Neuronal stem cell (in vitro differentiated cells): Measurements from ENCODE around the gene LY6G5C.
A peak's percentile ranks its signal among the peaks of the same experiment; 100 is the strongest.

Experiments used
- DNase-seq: peaks from one replicate; pipeline ENCODE4 v3.0.0-alpha.2; 2013; ENCODE audit warnings: low spot score
- H2AFZ ChIP-seq: one replicate; pipeline ENCODE4 v1.6.1; 2013; ENCODE audit warnings: mild to moderate bottlenecking, low read length, inconsistent platforms
- H2AK5ac ChIP-seq: 2 replicates; pipeline ENCODE4 v1.6.1; 2013; ENCODE audit warnings: low read depth, mild to moderate bottlenecking, inconsistent platforms, low read length, moderate library complexity, mixed read lengths
- H2BK120ac ChIP-seq: 2 replicates; pipeline ENCODE4 v1.6.1; 2013; ENCODE audit warnings: low read depth, mild to moderate bottlenecking, inconsistent platforms, low read length, moderate library complexity, mixed read lengths
- H2BK12ac ChIP-seq: one replicate; pipeline ENCODE4 v1.6.1; 2013; ENCODE audit warnings: low read length, inconsistent platforms
- H2BK15ac ChIP-seq: 2 replicates; pipeline ENCODE4 v1.6.1; 2013; ENCODE audit warnings: mild to moderate bottlenecking, low read length, inconsistent platforms, mixed read lengths
- H2BK5ac ChIP-seq: one replicate; pipeline ENCODE4 v1.6.1; 2013; ENCODE audit warnings: inconsistent platforms, mild to moderate bottlenecking, low read length, moderate library complexity
- H3K14ac ChIP-seq: one replicate; pipeline ENCODE4 v1.6.1; 2013; ENCODE audit warnings: low read length, inconsistent platforms
- H3K18ac ChIP-seq: 2 replicates; pipeline ENCODE4 v1.6.1; 2013; ENCODE audit warnings: low read length, inconsistent platforms
- H3K23ac ChIP-seq: 2 replicates; pipeline ENCODE4 v1.6.1; 2013; ENCODE audit warnings: low read depth, mild to moderate bottlenecking, mixed read lengths, low read length, inconsistent platforms; ENCODE audit not compliant: poor library complexity
- H3K27ac ChIP-seq: replicated peaks from 3 replicates; pipeline ENCODE4 v1.5.1; 2013; ENCODE audit warnings: low read length, inconsistent platforms
- H3K27me3 ChIP-seq, 3 experiments: 2 replicates each; pipeline ENCODE4 v1.6.1; 2013; ENCODE audit warnings: low read length in 3 of 3, mild to moderate bottlenecking in 2 of 3, inconsistent platforms in 1 of 3, low read depth in 1 of 3, mixed read lengths in 1 of 3, moderate library complexity in 1 of 3; ENCODE audit not compliant: control insufficient read depth in 3 of 3, insufficient read depth in 3 of 3
- H3K36me3 ChIP-seq, 2 donors: replicated peaks in 1 of 2; 2 replicates each; pipeline ENCODE4 v1.6.1; 2013; ENCODE audit warnings: low read length in 2 of 2; ENCODE audit not compliant: control insufficient read depth in 2 of 2, insufficient read depth in 2 of 2
- H3K4ac ChIP-seq: 2 replicates; pipeline ENCODE4 v1.6.1; 2013; ENCODE audit warnings: inconsistent platforms, mild to moderate bottlenecking, low read length, moderate library complexity
- H3K4me1 ChIP-seq, 2 donors: 1 replicate in 1 of 2; 2 replicates in 1 of 2; pipeline ENCODE4 v1.6.1; 2013; ENCODE audit warnings: low read length in 2 of 2, low read depth in 1 of 2; ENCODE audit not compliant: control insufficient read depth in 2 of 2, insufficient read depth in 1 of 2
- H3K4me2 ChIP-seq: one replicate; pipeline ENCODE4 v1.6.1; 2013; ENCODE audit warnings: mild to moderate bottlenecking, low read length, inconsistent platforms; ENCODE audit not compliant: insufficient read depth, poor library complexity, severe bottlenecking
- H3K4me3 ChIP-seq, 2 donors: 2 replicates each; pipeline ENCODE4 v1.5.1; 2013; ENCODE audit warnings: low read length in 2 of 2, mild to moderate bottlenecking in 2 of 2, inconsistent platforms in 1 of 2, moderate library complexity in 1 of 2
- H3K79me1 ChIP-seq: one replicate; pipeline ENCODE4 v1.6.1; 2013; ENCODE audit warnings: low read depth, mild to moderate bottlenecking, inconsistent platforms, low read length, moderate library complexity
- H3K9ac ChIP-seq: one replicate; pipeline ENCODE4 v1.6.1; 2013; ENCODE audit warnings: mild to moderate bottlenecking, low read depth, low read length, inconsistent platforms; ENCODE audit not compliant: poor library complexity
- H3K9me3 ChIP-seq, 2 donors: replicated peaks in 1 of 2; 2 replicates each; pipeline versions ENCODE3 to v1.6.1; 2013; ENCODE audit warnings: low read length in 2 of 2, mild to moderate bottlenecking in 2 of 2, inconsistent platforms in 1 of 2, low read depth in 1 of 2, mixed read lengths in 1 of 2, moderate library complexity in 1 of 2; ENCODE audit not compliant: control insufficient read depth in 2 of 2, insufficient read depth in 1 of 2
- H4K8ac ChIP-seq: one replicate; pipeline ENCODE4 v1.6.1; 2013; ENCODE audit warnings: low read depth, mild to moderate bottlenecking, inconsistent platforms, low read length, moderate library complexity
- H4K91ac ChIP-seq: one replicate; pipeline ENCODE4 v1.6.1; 2013; ENCODE audit warnings: low read length, low read depth, mild to moderate bottlenecking, inconsistent platforms; ENCODE audit not compliant: poor library complexity
- WGBS, 2 donors: extraction: QIAGEN DNeasy Blood & Tissue Kit; methylation state at CpG; one replicate each; pipeline ENCODE4 v1.1.7; 2013; ENCODE audit warnings: missing lambda C conversion rate in 2 of 2, mixed read lengths in 1 of 2; ENCODE audit not compliant: insufficient read length in 2 of 2, insufficient replicate concordance in 1 of 2; ENCODE audit errors: extremely low coverage in 2 of 2; 5-methylcytosine and 5-hydroxymethylcytosine counted together

The LY6G5C gene

DNA sequence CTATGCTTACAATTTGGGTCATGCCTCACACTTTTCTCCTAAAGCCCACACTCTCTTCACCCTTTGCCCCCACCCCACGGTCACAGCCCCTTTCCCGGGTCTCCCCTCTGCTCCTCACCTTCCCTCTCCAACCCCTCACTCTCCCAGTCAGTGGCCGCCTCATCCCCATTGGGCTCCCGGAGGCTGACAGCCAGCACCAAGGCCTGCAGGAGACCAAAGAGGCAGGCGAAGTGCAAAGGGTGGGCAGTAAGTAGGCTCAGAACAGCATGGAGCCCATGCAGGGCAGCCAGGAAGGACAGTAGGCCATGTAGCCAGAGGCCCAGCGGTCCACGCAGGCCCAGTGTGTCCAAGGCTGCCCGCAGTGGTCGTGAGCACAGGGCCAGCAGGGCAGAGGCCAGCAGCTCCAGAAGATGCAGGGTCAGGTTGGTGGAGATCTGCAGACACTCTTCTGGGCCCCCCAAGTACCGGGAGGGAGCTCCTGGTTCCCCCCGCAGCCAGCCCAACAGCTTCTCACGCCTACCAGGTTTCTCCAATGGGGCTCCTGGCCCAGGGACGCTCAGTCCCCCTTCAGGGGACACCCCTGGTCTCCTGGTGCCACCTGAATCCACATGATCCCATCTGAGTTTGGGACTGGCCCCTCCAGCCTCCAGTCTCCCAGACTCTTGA lies 21.8 kb downstream of the LY6G5C start:
- H2AFZ ChIP-seq: no peak overlapping the region
- H2BK5ac ChIP-seq: no peak overlapping the region
- peak overlapping the region; percentile 82 for H3K4me2 ChIP-seq
- no peak overlapping the region for H3K4ac ChIP-seq
- H3K23ac ChIP-seq: peak overlapping the region; percentile 37
- H2BK120ac ChIP-seq: no peak overlapping the region
- H3K9ac ChIP-seq: peak overlapping the region; percentile 45
- H3K79me1 ChIP-seq: peaks cover 11% of the 10 kb centered on the region
- peak overlapping the region in 1 of 2 donors; percentile 67 for H3K4me3 ChIP-seq
- DNase-seq: no peak
- H3K4me1 ChIP-seq: peaks cover 19 to 23% of the 10 kb centered on the region in 2 donors
- no peaks in the 10 kb centered on the region for H3K9me3 ChIP-seq
- H3K27me3 ChIP-seq: no peaks in the 10 kb centered on the region
- H3K27ac ChIP-seq: no peak overlapping the region
- H2AK5ac ChIP-seq: peak overlapping the region; percentile 15
- WGBS, 2 donors: no CpG with 5 or more reads among the region's 13 CpGs
- peaks cover 15 to 64% of the 10 kb centered on the region in 2 donors for H3K36me3 ChIP-seq
- no peak overlapping the region for H2BK12ac ChIP-seq
- no peak overlapping the region for H2BK15ac ChIP-seq
- no peak overlapping the region for H3K18ac ChIP-seq
- H4K8ac ChIP-seq: no peak overlapping the region
- H3K14ac ChIP-seq: no peak overlapping the region
- no peak overlapping the region for H4K91ac ChIP-seq

DNA sequence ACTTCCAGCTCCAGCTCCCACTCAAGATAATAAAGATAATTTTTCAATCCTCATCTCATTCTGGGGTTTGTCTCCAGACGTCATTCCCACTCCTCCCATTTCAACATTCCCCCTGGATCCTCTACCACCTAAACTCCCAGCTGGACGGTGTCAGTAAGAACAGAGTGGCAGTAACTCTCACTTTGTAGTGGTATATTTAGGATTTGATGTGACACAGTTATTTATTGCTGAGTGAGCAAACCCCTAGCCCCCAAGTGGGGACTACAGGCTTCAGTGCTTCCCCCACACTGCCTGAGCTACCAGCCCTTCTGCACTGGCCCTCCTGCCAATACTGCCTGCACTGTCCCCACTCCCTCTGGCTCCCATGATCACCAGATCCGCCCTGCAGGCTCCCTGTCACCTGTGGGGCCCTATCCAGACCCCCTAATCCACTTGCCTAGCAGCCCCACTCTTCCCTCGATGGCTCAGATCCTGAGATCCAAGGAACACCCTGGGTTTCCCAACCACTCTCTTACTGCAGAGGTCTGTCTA lies 22.6 kb downstream of the LY6G5C start:
- Histone ChIP-seq H3K27me3 (no peaks in the 10 kb centered on the region), H2AFZ (no peak overlapping the region), H3K4ac (no peak overlapping the region), H3K18ac (no peak overlapping the region), H2BK120ac (no peak overlapping the region), H3K14ac (no peak overlapping the region), H3K9ac (peak overlapping the region; percentile 60), H2BK5ac (no peak overlapping the region), H4K8ac (no peak overlapping the region), H2BK15ac (no peak overlapping the region), H4K91ac (no peak overlapping the region), H3K36me3 (peaks cover 11 to 55% of the 10 kb centered on the region in 2 donors), H3K4me2 (no peak overlapping the region), H3K4me1 (peaks cover 14 to 15% of the 10 kb centered on the region in 2 donors), H3K23ac (no peak overlapping the region), H3K9me3 (no peaks in the 10 kb centered on the region), H2BK12ac (no peak overlapping the region), H3K79me1 (peaks cover 8% of the 10 kb centered on the region), H3K4me3 (no peak overlapping the region), H3K27ac (no peak overlapping the region), H2AK5ac (no peak overlapping the region)
- no peak for DNase-seq
- no CpG with 5 or more reads among the region's 4 CpGs for WGBS, 2 donors

DNA sequence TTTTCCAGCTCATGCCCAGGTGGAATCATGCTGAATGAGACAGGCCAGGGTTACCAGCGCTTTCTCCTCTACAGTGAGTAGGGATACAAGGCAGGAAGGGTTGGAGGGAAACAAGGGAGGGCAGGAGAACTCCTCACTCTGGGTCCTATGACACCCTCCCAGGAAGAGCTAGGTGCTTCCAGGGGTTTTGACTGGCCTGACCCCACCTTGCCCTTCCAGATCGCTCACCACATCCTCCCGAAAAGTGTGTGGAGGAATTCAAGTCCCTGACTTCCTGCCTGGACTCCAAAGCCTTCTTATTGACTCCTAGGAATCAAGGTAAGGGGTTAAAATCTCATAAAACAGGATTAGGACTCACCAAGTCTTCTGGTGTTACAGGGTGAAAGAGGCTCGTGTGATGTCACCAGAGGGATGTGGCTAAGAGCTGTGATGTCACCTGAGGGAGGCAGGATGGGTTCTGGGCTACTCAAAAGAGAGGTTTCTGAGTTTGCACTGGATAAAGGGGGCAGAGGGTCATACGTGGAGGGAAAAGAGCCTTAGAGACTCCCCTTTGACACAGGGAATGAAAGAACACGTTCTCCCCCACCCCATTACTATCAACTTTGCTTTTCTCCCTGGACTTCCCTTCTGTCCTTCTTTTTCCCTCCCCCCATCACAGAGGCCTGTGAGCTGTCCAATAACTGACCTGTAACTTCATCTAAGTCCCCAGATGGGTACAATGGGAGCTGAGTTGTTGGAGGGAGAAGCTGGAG lies 23.3 kb downstream of the LY6G5C start:
- H2BK5ac ChIP-seq: no peak overlapping the region
- H2AFZ ChIP-seq: no peak overlapping the region
- peaks cover 8% of the 10 kb centered on the region for H3K79me1 ChIP-seq
- no peak overlapping the region for H4K91ac ChIP-seq
- H3K18ac ChIP-seq: no peak overlapping the region
- H3K27me3 ChIP-seq: no peaks in the 10 kb centered on the region
- no peak overlapping the region for H3K4me2 ChIP-seq
- no peak overlapping the region for H2BK120ac ChIP-seq
- DNase-seq: no peak
- no peak overlapping the region for H4K8ac ChIP-seq
- no peak overlapping the region for H2BK15ac ChIP-seq
- H2BK12ac ChIP-seq: no peak overlapping the region
- no peak overlapping the region for H2AK5ac ChIP-seq
- no peak overlapping the region for H3K27ac ChIP-seq
- no CpG with 5 or more reads among the region's 6 CpGs for WGBS, 2 donors
- no peak overlapping the region for H3K9ac ChIP-seq
- H3K23ac ChIP-seq: peak overlapping the region; percentile 61
- H3K36me3 ChIP-seq: peaks cover 11 to 49% of the 10 kb centered on the region in 2 donors
- no peak overlapping the region for H3K4me3 ChIP-seq
- H3K14ac ChIP-seq: no peak overlapping the region
- H3K4ac ChIP-seq: no peak overlapping the region
- no peaks in the 10 kb centered on the region for H3K9me3 ChIP-seq
- peaks cover 14 to 15% of the 10 kb centered on the region in 2 donors for H3K4me1 ChIP-seq
